22Rv1 (cell line): Measurements from ENCODE around the gene ANKIB1.

Experiments used
- CTCF ChIP-seq: fragments of 450-650 bp; IDR thresholded peaks from 2 replicates; pipeline ENCODE4 v1.5.1; 2017; ENCODE audit warnings: mild to moderate bottlenecking
- ZFX ChIP-seq: fragments of 450-650 bp; IDR thresholded peaks from 2 replicates; pipeline ENCODE4 v1.6.1; 2017; ENCODE audit warnings: antibody characterized with exemption, borderline replicate concordance

- no peak for TF ChIP-seq CTCF
- TF ChIP-seq ZFX = no peak
Observed at GRCh38 chr7:92352009-92352408, 106.2 kb downstream of the ANKIB1 start.
